Body of pancreas (tissue), 4 donors: ENCODE data around the gene SEMA4D. TPM values are rescaled to one million over a fixed set of nuclear protein-coding genes. Genes with fewer than 3 reads are reported as not detected.

ENCODE experiments used
- ATAC-seq: fragments of 150-250 bp; one replicate; pipeline ENCODE4 v1.9.1; 2016
- DNase-seq, 4 donors: peaks; one replicate each; pipeline ENCODE4 v3.0.0-alpha.2; 2019
- H3K27ac ChIP-seq, 4 donors: fragments of 200-600 bp; sonication (generic); 1 replicate in 3 of 4; 2 replicates in 1 of 4; pipeline versions ENCODE4 v1.5.1 to v1.6.1; 2016 to 2019; ENCODE audit warnings: mild to moderate bottlenecking in 1 of 4, mixed read lengths in 1 of 4, moderate library complexity in 1 of 4
- H3K27me3 ChIP-seq, 2 donors: fragments of 200-600 bp; sonication (generic); one replicate each; pipeline ENCODE4 v1.6.0; 2016; ENCODE audit warnings: mild to moderate bottlenecking in 1 of 2
- H3K36me3 ChIP-seq, 2 donors: fragments of 200-600 bp; sonication (generic); replicated peaks in 1 of 2; 2 replicates each; pipeline ENCODE4 v1.5.1; 2016; ENCODE audit warnings: low read depth in 2 of 2; ENCODE audit not compliant: insufficient read depth in 1 of 2
- H3K4me1 ChIP-seq: fragments of 200-600 bp; sonication (generic); one replicate; pipeline ENCODE4 v1.6.0; 2016
- H3K4me3 ChIP-seq, 2 donors: fragments of 200-600 bp; sonication (generic); 1 replicate in 1 of 2; 2 replicates in 1 of 2; pipeline ENCODE4 v1.5.1; 2016 to 2019
- H3K9me3 ChIP-seq, 3 donors: fragments of 200-600 bp; sonication (generic); 1 replicate in 2 of 3; 2 replicates in 1 of 3; pipeline ENCODE4 v1.5.1; 2016
- CTCF ChIP-seq, 7 experiments: fragments of 450-650 bp in 4 of 7; fragments of 200-600 bp in 3 of 7; sonication (generic) in 3 of 7; IDR thresholded peaks; one replicate each; pipeline ENCODE4 v1.5.1; 2016 to 2019; ENCODE audit warnings: antibody characterized with exemption in 7 of 7
- POLR2A ChIP-seq, 3 donors: fragments of 450-650 bp; IDR thresholded peaks; one replicate each; pipeline ENCODE4 v1.6.1; 2016; ENCODE audit warnings: antibody characterized with exemption in 3 of 3, mild to moderate bottlenecking in 2 of 3
- WGBS, 2 donors: methylation state at CpG; one replicate each; pipeline ENCODE4 v1.1.5; 2017; 5-methylcytosine and 5-hydroxymethylcytosine counted together
- intact Hi-C: fragments of 100-400 bp; cut with DNase I; formaldehyde crosslinking; loops from one replicate; pipeline ENCODE4 v1.15.1; 2023
- total RNA-seq, 2 donors: library from RNA; depleted of rRNA; stranded (reverse); fragments of >200 nt; gene quantifications; one replicate each; pipeline ENCODE4 v1.1.0, GENCODE V29; 2016

SEMA4D gene
- total RNA-seq, 2 donors from 2014 or later = 15.6 to 18.1 TPM

GRCh38 chr9:89446261-89446960 is 51.5 kb downstream of the SEMA4D start:
- Histone ChIP-seq H3K4me3 (no peak overlapping the region), H3K4me1 (no peaks in the 10 kb centered on the region), H3K36me3 (no peaks in the 10 kb centered on the region), H3K27me3 (no peaks in the 10 kb centered on the region), H3K27ac (no peak overlapping the region), H3K9me3 (no peaks in the 10 kb centered on the region)
- WGBS, 2 donors = 94 to 100% methylated on average over 7 to 13 of the region's 13 CpGs
- no peak for DNase-seq
- TF ChIP-seq CTCF (IDR thresholded peaks at IDR 0.05) (no peak), POLR2A (IDR thresholded peaks at IDR 0.05) (no peak)
- intact Hi-C loops = no loop called here
- no peak for ATAC-seq

GRCh38 chr9:89445801-89446251 is 52.1 kb downstream of the SEMA4D start:
- Histone ChIP-seq H3K9me3 (no peaks in the 10 kb centered on the region), H3K27me3 (no peaks in the 10 kb centered on the region), H3K4me1 (no peaks in the 10 kb centered on the region), H3K36me3 (no peaks in the 10 kb centered on the region), H3K4me3 (no peak overlapping the region), H3K27ac (no peak overlapping the region)
- WGBS, 2 donors = 72 to 85% methylated on average over 7 to 8 of the region's 8 CpGs
- DNase-seq (no peak), ATAC-seq (no peak)
- intact Hi-C loops = no loop called here
- no peak for TF ChIP-seq POLR2A (IDR thresholded peaks at IDR 0.05)
- no peak for TF ChIP-seq CTCF (IDR thresholded peaks at IDR 0.05)

- 81 to 91% methylated on average over 16 of the region's 16 CpGs for WGBS, 2 donors
- no peaks in the 10 kb centered on the region for H3K9me3 ChIP-seq
- no peak overlapping the region for H3K4me3 ChIP-seq
- DNase-seq (no peak), ATAC-seq (no peak)
- H3K27me3 ChIP-seq = no peaks in the 10 kb centered on the region
- TF ChIP-seq CTCF (IDR thresholded peaks at IDR 0.05) (no peak), POLR2A (IDR thresholded peaks at IDR 0.05) (no peak)
- intact Hi-C loops = no loop called here
- H3K4me1 ChIP-seq = no peaks in the 10 kb centered on the region
- H3K36me3 ChIP-seq = no peaks in the 10 kb centered on the region
- no peak overlapping the region for H3K27ac ChIP-seq
Observed at GRCh38 chr9:89444925-89445765, 52.8 kb downstream of the SEMA4D start.

- intact Hi-C loops = no loop called here
- Histone ChIP-seq H3K4me1 (no peaks in the 10 kb centered on the region), H3K9me3 (no peaks in the 10 kb centered on the region), H3K36me3 (no peaks in the 10 kb centered on the region), H3K4me3 (no peak overlapping the region), H3K27ac (no peak overlapping the region), H3K27me3 (no peaks in the 10 kb centered on the region)
- TF ChIP-seq POLR2A (IDR thresholded peaks at IDR 0.05) (no peak), CTCF (IDR thresholded peaks at IDR 0.05) (no peak)
- DNase-seq (no peak), ATAC-seq (no peak)
- 69 to 83% methylated on average over 9 of the region's 9 CpGs for WGBS, 2 donors
Observed at GRCh38 chr9:89444274-89444673, 53.6 kb downstream of the SEMA4D start.
